Thyroid gland (tissue), 4 donors: ENCODE measurements around the gene IPO8. TPM values are rescaled to one million over a fixed set of nuclear protein-coding genes. Genes with fewer than 3 reads are reported as not detected.

Experiments used
- DNase-seq, 2 donors: peaks; one replicate each; pipeline ENCODE4 v3.0.0-alpha.2; 2019
- H3K27ac ChIP-seq, 3 donors: fragments of 200-600 bp; sonication (generic); 1 replicate in 2 of 3; 2 replicates in 1 of 3; pipeline ENCODE4 v1.5.1; 2016 to 2019; ENCODE audit warnings: mild to moderate bottlenecking in 1 of 3, moderate library complexity in 1 of 3
- H3K27me3 ChIP-seq: fragments of 200-600 bp; sonication (generic); one replicate; pipeline ENCODE4 v1.5.1; 2019
- H3K36me3 ChIP-seq, 2 donors: fragments of 200-600 bp; sonication (generic); one replicate each; pipeline ENCODE4 v1.5.1; 2016 to 2019
- H3K4me1 ChIP-seq, 2 donors: fragments of 200-600 bp; sonication (generic); one replicate each; pipeline ENCODE4 v1.5.1; 2017 to 2019
- H3K4me3 ChIP-seq, 3 donors: fragments of 200-600 bp; sonication (generic); replicated peaks in 1 of 3; 1 replicate in 2 of 3; 2 replicates in 1 of 3; pipeline ENCODE4 v1.5.1; 2016; ENCODE audit warnings: mild to moderate bottlenecking in 1 of 3
- H3K9me3 ChIP-seq: fragments of 200-600 bp; sonication (generic); one replicate; pipeline ENCODE4 v1.5.1; 2017
- POLR2A ChIP-seq, 2 donors: fragments of 450-650 bp; IDR thresholded peaks; one replicate each; pipeline ENCODE4 v1.6.1; 2017; ENCODE audit warnings: antibody characterized with exemption in 2 of 2, mild to moderate bottlenecking in 2 of 2, moderate library complexity in 1 of 2
- WGBS, 2 donors: methylation state at CpG; one replicate each; pipeline ENCODE4 v1.1.5; 2017; 5-methylcytosine and 5-hydroxymethylcytosine counted together
- intact Hi-C: fragments of 100-400 bp; cut with DNase I; formaldehyde crosslinking; loops from one replicate; pipeline ENCODE4 v1.15.1; 2023
- total RNA-seq, 4 donors: library from RNA; depleted of rRNA; stranded (reverse); fragments of >200 nt; gene quantifications; one replicate each; pipeline ENCODE4 v1.2.3, GENCODE V29; 2016
- TF ChIP-seq, protein P1 (sequence below), 6 experiments: fragments of 200-600 bp in 3 of 6; fragments of 450-650 bp in 3 of 6; sonication (generic) in 3 of 6; IDR thresholded peaks; one replicate each; pipeline ENCODE4 v1.5.1; 2016 to 2019; ENCODE audit warnings: antibody characterized with exemption in 6 of 6, mild to moderate bottlenecking in 2 of 6, inconsistent platforms in 1 of 6, moderate library complexity in 1 of 6

Gene IPO8
- total RNA-seq, 4 donors from 2014 or later, result 45.1 to 58.2 (median 51.3) TPM

DNA sequence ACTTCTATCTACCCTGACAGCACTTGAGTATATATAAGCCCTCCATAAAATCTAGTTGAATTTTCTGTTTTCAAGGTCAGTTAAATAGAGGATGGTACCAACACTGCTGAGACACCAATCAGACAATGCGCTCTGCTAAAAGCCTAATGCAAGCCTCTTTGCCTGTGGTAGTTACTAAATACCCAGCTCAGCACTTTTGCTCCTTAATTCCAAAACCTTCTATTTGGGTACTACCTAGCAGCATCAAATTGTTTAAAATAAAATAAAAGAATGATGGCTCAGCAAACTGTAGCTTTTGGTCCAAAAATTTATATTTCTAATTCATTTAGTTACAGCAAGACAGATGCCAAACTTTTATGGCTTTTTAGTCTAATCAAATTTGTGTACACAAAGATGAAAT, 107.9 kb downstream of the IPO8 start:
- no peaks in the 10 kb centered on the region for H3K9me3 ChIP-seq
- intact Hi-C loops, result no loop called here
- DNase-seq, result no peak
- H3K27me3 ChIP-seq, result no peaks in the 10 kb centered on the region
- no peaks in the 10 kb centered on the region for H3K36me3 ChIP-seq
- H3K4me1 ChIP-seq, result no peaks in the 10 kb centered on the region
- no peak overlapping the region for H3K27ac ChIP-seq
- TF ChIP-seq POLR2A (IDR thresholded peaks at IDR 0.05), result no peak
- TF ChIP-seq, protein P1, sequence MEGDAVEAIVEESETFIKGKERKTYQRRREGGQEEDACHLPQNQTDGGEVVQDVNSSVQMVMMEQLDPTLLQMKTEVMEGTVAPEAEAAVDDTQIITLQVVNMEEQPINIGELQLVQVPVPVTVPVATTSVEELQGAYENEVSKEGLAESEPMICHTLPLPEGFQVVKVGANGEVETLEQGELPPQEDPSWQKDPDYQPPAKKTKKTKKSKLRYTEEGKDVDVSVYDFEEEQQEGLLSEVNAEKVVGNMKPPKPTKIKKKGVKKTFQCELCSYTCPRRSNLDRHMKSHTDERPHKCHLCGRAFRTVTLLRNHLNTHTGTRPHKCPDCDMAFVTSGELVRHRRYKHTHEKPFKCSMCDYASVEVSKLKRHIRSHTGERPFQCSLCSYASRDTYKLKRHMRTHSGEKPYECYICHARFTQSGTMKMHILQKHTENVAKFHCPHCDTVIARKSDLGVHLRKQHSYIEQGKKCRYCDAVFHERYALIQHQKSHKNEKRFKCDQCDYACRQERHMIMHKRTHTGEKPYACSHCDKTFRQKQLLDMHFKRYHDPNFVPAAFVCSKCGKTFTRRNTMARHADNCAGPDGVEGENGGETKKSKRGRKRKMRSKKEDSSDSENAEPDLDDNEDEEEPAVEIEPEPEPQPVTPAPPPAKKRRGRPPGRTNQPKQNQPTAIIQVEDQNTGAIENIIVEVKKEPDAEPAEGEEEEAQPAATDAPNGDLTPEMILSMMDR (IDR thresholded peaks at IDR 0.05), result no peak
- no peak overlapping the region for H3K4me3 ChIP-seq
- 92 to 97% methylated on average over 1 of the region's 1 CpG for WGBS, 2 donors

DNA sequence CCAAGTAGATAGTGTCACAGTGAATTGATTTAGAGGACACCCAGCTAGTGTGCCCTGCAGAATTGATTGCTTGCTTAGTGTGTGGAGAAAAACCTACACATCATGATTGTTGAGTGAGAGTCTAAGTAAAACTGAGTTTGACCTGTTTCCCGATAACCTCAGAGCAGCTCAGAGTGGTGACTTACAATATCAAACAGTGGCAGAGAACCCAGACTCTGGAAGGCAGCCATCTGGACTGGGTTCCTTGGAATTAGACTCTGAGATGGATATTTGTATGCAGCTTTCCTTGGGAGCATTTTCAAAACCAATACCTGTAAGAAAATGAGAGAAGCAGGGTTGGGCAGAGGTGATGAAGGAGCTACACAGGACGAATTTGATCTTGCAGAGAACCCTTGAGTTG, 109.8 kb downstream of the IPO8 start:
- Histone ChIP-seq H3K4me3 (no peak overlapping the region), H3K36me3 (no peaks in the 10 kb centered on the region), H3K27ac (no peak overlapping the region), H3K4me1 (no peaks in the 10 kb centered on the region), H3K9me3 (no peaks in the 10 kb centered on the region), H3K27me3 (no peaks in the 10 kb centered on the region)
- 55 to 71% methylated on average over 2 of the region's 2 CpGs for WGBS, 2 donors
- DNase-seq, result peak in 1 of 2 donors; percentile 10
- intact Hi-C loops, result no loop called here
- TF ChIP-seq, protein P1 (IDR thresholded peaks at IDR 0.05), result no peak
- no peak for TF ChIP-seq POLR2A (IDR thresholded peaks at IDR 0.05)

DNA sequence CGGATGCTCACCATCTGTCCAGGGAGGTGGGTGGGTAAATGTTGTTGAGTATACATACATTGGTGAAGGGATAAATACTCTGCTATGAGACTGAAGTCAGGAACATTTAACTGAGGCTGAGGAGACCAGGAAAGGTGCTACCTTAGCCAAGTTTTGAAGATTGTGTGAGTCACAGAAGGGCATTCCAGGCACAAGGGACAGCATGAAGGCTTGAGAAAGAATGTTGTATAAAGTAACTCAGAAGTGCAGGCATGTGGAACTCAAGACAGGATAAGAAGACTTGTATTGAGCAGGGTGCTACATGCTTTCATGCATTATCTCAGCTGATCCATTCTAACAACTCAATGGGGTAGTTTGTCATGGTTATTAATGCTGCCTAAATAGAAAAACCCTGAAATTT, 112.7 kb downstream of the IPO8 start:
- WGBS, 2 donors, result 85 to 100% methylated on average over 1 of the region's 1 CpG
- Histone ChIP-seq H3K27ac (no peak overlapping the region), H3K4me1 (no peaks in the 10 kb centered on the region), H3K36me3 (no peaks in the 10 kb centered on the region), H3K9me3 (no peaks in the 10 kb centered on the region), H3K4me3 (no peak overlapping the region), H3K27me3 (no peaks in the 10 kb centered on the region)
- DNase-seq, result peak; percentile 30 to 43
- intact Hi-C loops, result no loop called here
- no peak for TF ChIP-seq POLR2A (IDR thresholded peaks at IDR 0.05)
- TF ChIP-seq, protein P1 (IDR thresholded peaks at IDR 0.05), result peak in 1 of 6 experiments; percentile 8

DNA sequence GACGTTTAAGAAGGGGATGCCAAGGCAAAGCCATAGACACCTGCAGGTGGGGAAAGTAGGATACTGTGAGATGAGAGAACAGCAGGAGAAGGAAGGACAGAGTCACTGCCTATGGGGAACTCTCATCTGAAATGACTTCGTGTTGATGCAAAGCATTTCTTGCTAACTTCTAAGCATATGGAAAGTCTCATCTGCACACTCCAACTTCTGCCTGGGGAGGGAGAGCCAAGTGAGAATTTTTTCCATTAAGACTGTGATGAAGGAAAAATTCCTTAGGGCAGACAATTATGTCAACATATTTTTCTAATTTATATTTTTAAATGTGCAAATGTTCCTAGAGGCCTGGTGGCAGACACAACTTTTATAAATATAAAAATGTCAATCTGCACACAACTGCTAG, 115.3 kb downstream of the IPO8 start:
- no peaks in the 10 kb centered on the region for H3K9me3 ChIP-seq
- no peak for DNase-seq
- H3K4me3 ChIP-seq, result no peak overlapping the region
- TF ChIP-seq, protein P1 (IDR thresholded peaks at IDR 0.05), result no peak
- TF ChIP-seq POLR2A (IDR thresholded peaks at IDR 0.05), result no peak
- intact Hi-C loops, result no loop called here
- no peaks in the 10 kb centered on the region for H3K36me3 ChIP-seq
- no peaks in the 10 kb centered on the region for H3K4me1 ChIP-seq
- H3K27me3 ChIP-seq, result no peaks in the 10 kb centered on the region
- no peak overlapping the region for H3K27ac ChIP-seq
- 69 to 76% methylated on average over 2 of the region's 2 CpGs for WGBS, 2 donors

Other genes starting within 250 kb of the IPO8 start
- gene CAPRIN2, start 59.1 kb upstream of the IPO8 start, total RNA-seq, result 10 to 100 TPM; 32.3 to 96.3 (median 43.8) TPM
- gene TSPAN11, start 230.9 kb upstream of the IPO8 start, total RNA-seq, result 1 to 10 TPM; 2.0 to 7.5 (median 4.4) TPM